HepG2 (cell line): ENCODE measurements around the gene TFAP2B. TPM values are rescaled to one million over a fixed set of nuclear protein-coding genes. Genes with fewer than 3 reads are reported as not detected.

Experiments used
- ATAC-seq: fragments of 200-7000 bp; cut with Tn5 transposase; 3 replicates; pipeline ENCODE4 v1.9.1; 2020; ENCODE audit warnings: mild to moderate bottlenecking, moderate library complexity
- BruUV-seq: library from RNA; stranded (reverse); fragments of 400-500 nt; replicated peaks from 2 replicates; lab custom pipeline; 2021; lab: Mats Ljungman, UMichigan
- CTCF ChIA-PET: fragments of 300-600 bp; formaldehyde crosslinking; extraction: SDS; loops from one replicate; lab custom pipeline; 2021; ENCODE audit warnings: low total read pairs, inconsistent platforms, low intra/inter-chr PET ratio; lab: Yijun Ruan, JAX
- POLR2A ChIA-PET: fragments of 350-600 bp; sonication (Branson Sonifier 250); formaldehyde crosslinking; loops from one replicate; lab custom pipeline; 2020; ENCODE audit warnings: antibody characterized with exemption, inconsistent platforms; lab: Yijun Ruan, JAX
- DNase-seq: peaks from one replicate; pipeline ENCODE4 v3.0.0-alpha.2; 2015; ENCODE audit warnings: low spot score
- FAIRE-seq: peaks from 3 replicates; lab custom pipeline; 2011; peaks lifted over from hg19 to GRCh38; lab: Jason Lieb, UNC
- H2AFZ ChIP-seq: one replicate; pipeline ENCODE4 v1.6.1; 2011; ENCODE audit warnings: low read length, inconsistent platforms
- H3K27ac ChIP-seq: fragments of 300-600 bp; 3 replicates; pipeline ENCODE4 v1.8.0; 2011; ENCODE audit warnings: mixed run types, mild to moderate bottlenecking, mixed read lengths, low read length, inconsistent platforms; ENCODE audit not compliant: insufficient read depth; ENCODE audit errors: extremely low read length
- H3K27me3 ChIP-seq, 2 experiments: fragments of 200-600 bp in 1 of 2; 2 replicates in 1 of 2; 3 replicates in 1 of 2; pipeline versions ENCODE4 v1.6.0 to v1.8.0; 2011; ENCODE audit warnings: low read length in 2 of 2, mild to moderate bottlenecking in 2 of 2, moderate library complexity in 2 of 2, inconsistent platforms in 1 of 2; ENCODE audit not compliant: insufficient read depth in 2 of 2, control insufficient read depth in 1 of 2
- H3K36me3 ChIP-seq, 2 experiments: fragments of 200-600 bp in 1 of 2; replicated peaks in 1 of 2; 2 replicates in 1 of 2; 3 replicates in 1 of 2; pipeline versions ENCODE4 v1.5.1 to v1.8.0; 2011; ENCODE audit warnings: low read length in 2 of 2, inconsistent platforms in 1 of 2; ENCODE audit not compliant: insufficient read depth in 2 of 2, control insufficient read depth in 1 of 2
- H3K4me1 ChIP-seq: 2 replicates; pipeline ENCODE4 v1.5.1; 2012; ENCODE audit warnings: low read length, inconsistent platforms; ENCODE audit not compliant: insufficient read depth
- H3K4me2 ChIP-seq: 2 replicates; pipeline ENCODE4 v1.6.0; 2011; ENCODE audit warnings: low read depth, low read length, inconsistent platforms
- H3K4me3 ChIP-seq, 3 experiments: fragments of 200-600 bp in 1 of 3; sonication (generic), shearing (Covaris generic) in 1 of 3; replicated peaks in 1 of 3; 2 replicates each; pipeline ENCODE4 v1.5.1; 2011 to 2016; ENCODE audit warnings: low read length in 3 of 3, inconsistent platforms in 2 of 3, low read depth in 2 of 3, mild to moderate bottlenecking in 2 of 3, control low read depth in 1 of 3, mixed read lengths in 1 of 3; ENCODE audit not compliant: insufficient read depth in 1 of 3
- H3K79me2 ChIP-seq: one replicate; pipeline ENCODE4 v1.6.1; 2011; ENCODE audit warnings: low read length, inconsistent platforms; ENCODE audit not compliant: insufficient read depth
- H3K9ac ChIP-seq: 2 replicates; pipeline ENCODE4 v1.6.0; 2011; ENCODE audit warnings: mild to moderate bottlenecking, low read depth, low read length, inconsistent platforms; ENCODE audit not compliant: insufficient read depth
- H3K9me3 ChIP-seq: 2 replicates; pipeline ENCODE4 v1.5.1; 2012; ENCODE audit warnings: mild to moderate bottlenecking, low read length
- H4K20me1 ChIP-seq: 2 replicates; pipeline ENCODE4 v1.6.0; 2011; ENCODE audit warnings: inconsistent platforms, mild to moderate bottlenecking, low read length, moderate library complexity; ENCODE audit not compliant: insufficient read depth
- ERF ChIP-seq: IDR thresholded peaks from 2 replicates; pipeline ENCODE4 v1.6.1; 2018; ENCODE audit warnings: missing biosample characterization, missing genetic modification reagents
- FOXC1 ChIP-seq: sonication (generic); formaldehyde crosslinking; IDR thresholded peaks from 2 replicates; pipeline ENCODE4 v1.8.0; 2022; ENCODE audit warnings: mild to moderate bottlenecking, missing genetic modification reagents, borderline replicate concordance
- IRX3 ChIP-seq: sonication (generic); formaldehyde crosslinking; IDR thresholded peaks from 2 replicates; pipeline ENCODE4 v1.8.1; 2023; ENCODE audit warnings: mild to moderate bottlenecking, low read depth, missing genetic modification reagents, borderline replicate concordance
- RXRB ChIP-seq: IDR thresholded peaks from 2 replicates; pipeline ENCODE4 v1.6.1; 2016; ENCODE audit warnings: borderline replicate concordance, missing genetic modification reagents, missing compliant biosample characterization
- ZNF274 ChIP-seq: sonication (generic); formaldehyde crosslinking; IDR thresholded peaks from 2 replicates; pipeline ENCODE4 v1.5.1; 2020; ENCODE audit warnings: mild to moderate bottlenecking, missing genetic modification reagents
- ZNF430 ChIP-seq: sonication (generic); formaldehyde crosslinking; IDR thresholded peaks from 2 replicates; pipeline ENCODE4 v1.9.0; 2021; ENCODE audit warnings: mild to moderate bottlenecking, missing genetic modification reagents
- WGBS: methylation state at CpG from one replicate; pipeline ENCODE4 v1.1.6; 2017; ENCODE audit warnings: low lambda C conversion rate; 5-methylcytosine and 5-hydroxymethylcytosine counted together
- in situ Hi-C: cut with HindIII; loops from 2 replicates; pipeline ENCODE4 v1.10.0; 2017; ENCODE audit warnings: low pct_unique_long_range_greater_than_20kb; ENCODE audit not compliant: extremely low pct_ligation_motif_present
- intact Hi-C: fragments of 100-400 bp; cut with micrococcal nuclease; formaldehyde crosslinking; loops from one replicate; pipeline ENCODE4 v1.10.0; 2022; ENCODE audit not compliant: unreplicated experiment
- polyA plus RNA-seq, 8 experiments: library from polyadenylated mRNA; depleted of rRNA in 3 of 8; stranded (reverse) in 7 of 8; unstranded in 1 of 8; fragments of >200 nt; fragmentation: Illumina TruSeq in 4 of 8; extraction: Trizol in 4 of 8; gene quantifications; 2 replicates each; pipeline versions ENCODE4 v1.2.1 to v1.2.3, GENCODE V29; 2011 to 2016; ENCODE audit warnings: low read depth in 4 of 8, missing spikeins in 1 of 8, mixed read lengths in 1 of 8; ENCODE audit not compliant: insufficient read depth in 1 of 8
- total RNA-seq, 5 experiments: library from RNA; depleted of rRNA; stranded (reverse); fragments of >200 nt; fragmentation: Illumina TruSeq; extraction: Trizol; gene quantifications; 2 replicates each; pipeline ENCODE4 v1.2.3, GENCODE V29; 2016; ENCODE audit warnings: low read depth in 1 of 5
- TF ChIP-seq, protein P1 (sequence below): IDR thresholded peaks from 2 replicates; pipeline ENCODE4 v1.6.1; 2018; ENCODE audit warnings: missing genetic modification reagents
- TF ChIP-seq, protein P2 (sequence below): sonication (generic); formaldehyde crosslinking; IDR thresholded peaks from 2 replicates; pipeline ENCODE4 v1.4.0; 2020; ENCODE audit warnings: missing genetic modification reagents

The TFAP2B gene
- total and polyA plus RNA-seq, 2 of the 13 experiments (the other 11 are each of a cell fraction or from before 2014, with no cell fraction given), result not detected

DNA sequence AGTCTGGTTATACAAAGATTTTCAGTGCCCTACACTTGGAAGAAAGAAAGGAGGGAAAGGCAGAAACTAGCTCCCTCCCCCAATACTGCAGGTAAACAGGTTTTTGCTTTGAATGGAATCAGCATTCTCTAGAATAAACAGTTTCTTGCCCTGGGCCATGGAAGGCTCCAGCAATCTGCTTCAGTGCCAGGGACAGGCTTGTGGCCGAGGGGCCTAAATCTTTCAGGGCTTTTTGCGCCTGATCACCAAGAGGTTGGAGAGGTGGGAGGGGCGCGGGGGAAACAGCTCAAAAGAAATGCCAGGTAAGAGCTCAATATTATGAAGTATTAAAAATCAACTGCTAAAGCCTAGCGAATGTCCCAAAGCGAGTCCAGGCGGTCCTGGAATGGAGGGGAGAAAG, 23.8 kb downstream of the TFAP2B start:
- no peak overlapping the region for H3K4me3 ChIP-seq
- H3K4me1 ChIP-seq, result peaks cover 7% of the 10 kb centered on the region; the same call in 1 of the 2 replicates
- BruUV-seq, result no TSS peak
- H3K27ac ChIP-seq, result no peak overlapping the region
- ATAC-seq (no peak), FAIRE-seq (no peak), DNase-seq (no peak)
- no peaks in the 10 kb centered on the region; the same call in 1 of the 2 replicates for H4K20me1 ChIP-seq
- no peak overlapping the region for H3K9ac ChIP-seq
- H3K4me2 ChIP-seq, result no peak overlapping the region
- H2AFZ ChIP-seq, result no peak overlapping the region
- H3K79me2 ChIP-seq, result no peaks in the 10 kb centered on the region
- intact Hi-C loops, result no loop called here
- ChIA-PET POLR2A (no interaction called here), CTCF (no interaction called here)
- no peak for TF ChIP-seq ZNF274 (CRISPR knock-in tag)
- TF ChIP-seq, protein P1, sequence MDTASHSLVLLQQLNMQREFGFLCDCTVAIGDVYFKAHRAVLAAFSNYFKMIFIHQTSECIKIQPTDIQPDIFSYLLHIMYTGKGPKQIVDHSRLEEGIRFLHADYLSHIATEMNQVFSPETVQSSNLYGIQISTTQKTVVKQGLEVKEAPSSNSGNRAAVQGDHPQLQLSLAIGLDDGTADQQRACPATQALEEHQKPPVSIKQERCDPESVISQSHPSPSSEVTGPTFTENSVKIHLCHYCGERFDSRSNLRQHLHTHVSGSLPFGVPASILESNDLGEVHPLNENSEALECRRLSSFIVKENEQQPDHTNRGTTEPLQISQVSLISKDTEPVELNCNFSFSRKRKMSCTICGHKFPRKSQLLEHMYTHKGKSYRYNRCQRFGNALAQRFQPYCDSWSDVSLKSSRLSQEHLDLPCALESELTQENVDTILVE (CRISPR knock-in tag), result no peak
- TF ChIP-seq IRX3, result no peak
- TF ChIP-seq FOXC1 (CRISPR knock-in tag), result no peak
- TF ChIP-seq ERF (CRISPR knock-in tag), result no peak
- no peak for TF ChIP-seq RXRB
- TF ChIP-seq, protein P2, sequence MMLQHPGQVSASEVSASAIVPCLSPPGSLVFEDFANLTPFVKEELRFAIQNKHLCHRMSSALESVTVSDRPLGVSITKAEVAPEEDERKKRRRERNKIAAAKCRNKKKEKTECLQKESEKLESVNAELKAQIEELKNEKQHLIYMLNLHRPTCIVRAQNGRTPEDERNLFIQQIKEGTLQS, result no peak
- 37% methylated on average over 7 of the region's 7 CpGs for WGBS
- in situ Hi-C loops, result no loop called here
- peaks cover 2 to 67% of the 10 kb centered on the region in 2 experiments for H3K27me3 ChIP-seq
- no peaks in the 10 kb centered on the region for H3K36me3 ChIP-seq
- no peaks in the 10 kb centered on the region for H3K9me3 ChIP-seq

DNA sequence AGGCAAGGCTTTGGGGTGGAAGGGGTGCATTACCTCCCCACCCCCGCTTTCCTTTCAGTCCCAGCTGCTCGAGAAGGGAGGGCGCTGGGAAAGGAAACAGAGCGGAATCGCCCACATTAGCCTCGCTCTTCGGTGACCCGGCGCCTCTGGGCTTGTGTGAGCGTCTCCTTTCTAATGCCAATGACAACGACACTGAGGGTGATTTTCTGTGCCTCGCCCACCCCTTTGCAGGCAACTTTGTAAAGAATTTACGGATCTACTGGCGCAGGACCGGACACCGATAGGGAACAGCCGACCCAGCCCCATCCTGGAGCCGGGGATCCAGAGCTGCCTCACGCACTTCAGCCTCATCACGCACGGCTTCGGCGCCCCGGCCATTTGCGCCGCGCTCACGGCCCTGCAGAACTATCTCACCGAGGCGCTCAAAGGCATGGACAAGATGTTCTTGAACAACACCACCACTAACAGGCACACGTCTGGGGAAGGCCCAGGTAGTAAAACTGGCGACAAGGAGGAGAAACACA, 24.3 kb downstream of the TFAP2B start:
- Histone ChIP-seq H3K4me1 (peaks cover 4% of the 10 kb centered on the region; the same call in 1 of the 2 replicates), H4K20me1 (no peaks in the 10 kb centered on the region; the same call in 1 of the 2 replicates), H3K79me2 (no peaks in the 10 kb centered on the region), H3K36me3 (no peaks in the 10 kb centered on the region), H3K4me3 (no peak overlapping the region), H3K9ac (no peak overlapping the region), H3K27ac (no peak overlapping the region), H3K4me2 (no peak overlapping the region), H3K27me3 (peaks cover 2 to 63% of the 10 kb centered on the region in 2 experiments), H2AFZ (no peak overlapping the region), H3K9me3 (no peaks in the 10 kb centered on the region)
- no peak for TF ChIP-seq ZNF430
- BruUV-seq, result no TSS peak
- no peak for ATAC-seq
- WGBS, result 45% methylated on average over 31 of the region's 32 CpGs
- in situ Hi-C loops (no loop called here), intact Hi-C loops (no loop called here)
- ChIA-PET CTCF (no interaction called here), POLR2A (no interaction called here)
- FAIRE-seq, result no peak
- no peak for DNase-seq
